ENCODE measurements around the gene N4BP3. TPM values are rescaled to one million over a fixed set of nuclear protein-coding genes. Genes with fewer than 3 reads are reported as not detected.

Gene N4BP3
- total and polyA plus RNA-seq, 4 experiments from 2014 or later = 0.30 to 2.0 (median 1.1) TPM

GRCh38 chr5:178170455-178170854 lies 57.1 kb downstream of the N4BP3 start:
- intact Hi-C loops (cut with micrococcal nuclease) = no loop called here
- Histone ChIP-seq H3K9me3 (ENCODE audit: control insufficient read depth in 1 of 2, low read length in 2 of 2) (no peaks in the 10 kb centered on the region), H3K36me3 (ENCODE audit: insufficient read depth, low read length) (no peaks in the 10 kb centered on the region), H3K27me3 (ENCODE audit: insufficient read depth, low read length) (no peaks in the 10 kb centered on the region), H3K27ac (ENCODE audit: low read depth, low read length) (no peak overlapping the region), H3K4me3 (ENCODE audit: low read length in 2 of 2) (no peak overlapping the region), H3K4me1 (ENCODE audit: insufficient read depth, low read length) (no peaks in the 10 kb centered on the region)
- no peak for DNase-seq
- ChIA-PET CTCF (ENCODE audit: partially characterized antibody) (interaction anchor here (1.4 kb wide), 1 partner anchor 95 kb away, joined by 5 read pairs; no protein-coding TSS in a partner anchor), POLR2A (ENCODE audit: partially characterized antibody) (no interaction called here)
- H3K27me3 Mint-ChIP-seq = peaks cover 0 to 4% of the 10 kb centered on the region in 2 donors
- no peak overlapping the region for H3K27ac Mint-ChIP-seq
- no peaks in the 10 kb centered on the region for H3K4me1 Mint-ChIP-seq
- no peaks in the 10 kb centered on the region for H3K36me3 Mint-ChIP-seq
- no peak overlapping the region for H3K4me3 Mint-ChIP-seq
- H3K9me3 Mint-ChIP-seq = no peaks in the 10 kb centered on the region

- Histone ChIP-seq H3K4me1 (ENCODE audit: insufficient read depth, low read length) (no peaks in the 10 kb centered on the region), H3K36me3 (ENCODE audit: insufficient read depth, low read length) (no peaks in the 10 kb centered on the region), H3K27me3 (ENCODE audit: insufficient read depth, low read length) (no peaks in the 10 kb centered on the region), H3K9me3 (ENCODE audit: control insufficient read depth in 1 of 2, low read length in 2 of 2) (no peaks in the 10 kb centered on the region), H3K27ac (ENCODE audit: low read depth, low read length) (no peak overlapping the region), H3K4me3 (ENCODE audit: low read length in 2 of 2) (no peak overlapping the region)
- ChIA-PET CTCF (ENCODE audit: partially characterized antibody) (no interaction called here), POLR2A (ENCODE audit: partially characterized antibody) (no interaction called here)
- H3K36me3 Mint-ChIP-seq = no peaks in the 10 kb centered on the region
- H3K4me1 Mint-ChIP-seq = peaks cover 0 to 1% (median 0%) of the 10 kb centered on the region in 4 donors
- H3K27me3 Mint-ChIP-seq = peaks cover 1 to 3% of the 10 kb centered on the region in 2 donors
- H3K27ac Mint-ChIP-seq = no peak overlapping the region
- intact Hi-C loops (cut with micrococcal nuclease) = no loop called here
- DNase-seq = no peak
- H3K4me3 Mint-ChIP-seq = no peak overlapping the region
- peaks cover 0 to 2% (median 0%) of the 10 kb centered on the region in 8 donors for H3K9me3 Mint-ChIP-seq
Observed at GRCh38 chr5:178174456-178174855, 61.1 kb downstream of the N4BP3 start.

Other genes with a start within 250 kb of the N4BP3 start
- not detected for gene PROP1, start 117.3 kb upstream of the N4BP3 start, total RNA-seq
- gene PROP1, start 117.3 kb upstream of the N4BP3 start, polyA plus RNA-seq = not detected
- gene RMND5B, start 17.5 kb downstream of the N4BP3 start, total RNA-seq = 10 to 100 TPM; 38.6 to 39.0 TPM
- 10 to 100 TPM; 23.4 to 28.5 TPM for gene RMND5B, start 17.5 kb downstream of the N4BP3 start, polyA plus RNA-seq
- 10 to 100 TPM; 64.1 to 69.5 TPM for gene NHP2, start 40.4 kb downstream of the N4BP3 start, total RNA-seq
- gene NHP2, start 40.4 kb downstream of the N4BP3 start, polyA plus RNA-seq = 100 to 1,000 TPM; 208 to 250 TPM
- not detected for gene GMCL2, start 73.8 kb downstream of the N4BP3 start, total RNA-seq
- not detected for gene GMCL2, start 73.8 kb downstream of the N4BP3 start, polyA plus RNA-seq
- gene HNRNPAB, start 91.0 kb downstream of the N4BP3 start, total RNA-seq = 10 to 100 TPM; 82.1 to 85.3 TPM
- 10 to 100 TPM; 29.4 to 75.3 TPM for gene HNRNPAB, start 91.0 kb downstream of the N4BP3 start, polyA plus RNA-seq
- gene PHYKPL, start 119.3 kb downstream of the N4BP3 start, total RNA-seq = 100 to 1,000 TPM; 234 to 251 TPM
- 10 to 100 TPM; 38.7 to 44.6 TPM for gene PHYKPL, start 119.3 kb downstream of the N4BP3 start, polyA plus RNA-seq